GM12878 (cell line): ENCODE results near the gene UNC93B1. TPM values are rescaled to one million over a fixed set of nuclear protein-coding genes. Genes with fewer than 3 reads are reported as not detected.
"Not testable (repeated sequence)": the region's sequence is repeated elsewhere in the genome, so short reads cannot be mapped to it uniquely, and the experiment has no call there.

ENCODE experiments used
- ATAC-seq: fragments of 200-7000 bp; cut with Tn5 transposase; 3 replicates; pipeline ENCODE4 v1.9.1; 2020; ENCODE audit warnings: mild to moderate bottlenecking, moderate library complexity
- BruUV-seq: library from RNA; stranded (reverse); fragments of 400-500 nt; replicated peaks from 2 replicates; lab custom pipeline; 2021; lab: Mats Ljungman, UMichigan
- CTCF ChIA-PET: fragments of 300-600 bp; sonication (Branson Sonifier 250); formaldehyde crosslinking; extraction: SDS; loops from one replicate; lab custom pipeline; 2021; ENCODE audit warnings: inconsistent platforms; lab: Yijun Ruan, JAX
- POLR2A ChIA-PET: fragments of 350-600 bp; formaldehyde crosslinking; extraction: SDS; loops from one replicate; lab custom pipeline; 2021; ENCODE audit warnings: inconsistent platforms; lab: Charles Lee
- RAD21 ChIA-PET: fragments of 300-600 bp; sonication (Branson Sonifier 250); formaldehyde crosslinking; loops from one replicate; lab custom pipeline; 2023; ENCODE audit warnings: antibody characterized with exemption; ENCODE audit not compliant: unreplicated experiment; lab: Charles Lee
- SMC1A ChIA-PET: fragments of 300-600 bp; sonication (Branson Sonifier 250); formaldehyde crosslinking; loops from one replicate; lab custom pipeline; 2023; ENCODE audit not compliant: unreplicated experiment, uncharacterized antibody; lab: Charles Lee
- DNase-seq: peaks from one replicate; pipeline ENCODE4 v3.0.0-alpha.2; 2011; ENCODE audit warnings: low read depth, low spot score
- FAIRE-seq: peaks from 3 replicates; lab custom pipeline; 2011; peaks lifted over from hg19 to GRCh38; lab: Jason Lieb, UNC
- H2AFZ ChIP-seq: 2 replicates; pipeline ENCODE4 v1.6.0; 2011; ENCODE audit warnings: low read depth, low read length, control low read depth; ENCODE audit not compliant: control insufficient read depth
- H3K27ac ChIP-seq: 2 replicates; pipeline ENCODE4 v1.5.1; 2011; ENCODE audit warnings: control low read depth; ENCODE audit not compliant: control insufficient read depth, insufficient read depth
- H3K27me3 ChIP-seq, 2 experiments: replicated peaks in 1 of 2; 2 replicates each; pipeline versions ENCODE4 v1.6.0 to v1.6.1; 2011; ENCODE audit warnings: low read length in 1 of 2; ENCODE audit not compliant: control insufficient read depth in 2 of 2, insufficient read depth in 2 of 2
- H3K36me3 ChIP-seq, 2 experiments: 2 replicates each; pipeline ENCODE4 v1.5.1; 2011; ENCODE audit warnings: low read length in 1 of 2; ENCODE audit not compliant: control insufficient read depth in 2 of 2, insufficient read depth in 2 of 2
- H3K4me1 ChIP-seq: 2 replicates; pipeline ENCODE4 v1.6.1; 2011; ENCODE audit warnings: mild to moderate bottlenecking, low read length, moderate library complexity, mixed read lengths; ENCODE audit not compliant: control insufficient read depth, insufficient read depth
- H3K4me2 ChIP-seq: 2 replicates; pipeline ENCODE4 v1.6.0; 2011; ENCODE audit warnings: control low read depth; ENCODE audit not compliant: control insufficient read depth, insufficient read depth
- H3K4me3 ChIP-seq: fragments of 200-600 bp; sonication (generic); 2 replicates; pipeline ENCODE4 v1.5.1; 2016
- H3K79me2 ChIP-seq: 2 replicates; pipeline ENCODE4 v1.6.0; 2011; ENCODE audit warnings: low read length; ENCODE audit not compliant: control insufficient read depth, insufficient read depth
- H3K9ac ChIP-seq: 2 replicates; pipeline ENCODE4 v1.8.0; 2011; ENCODE audit warnings: low read length, control low read depth, mixed read lengths; ENCODE audit not compliant: control insufficient read depth, insufficient read depth
- H3K9me3 ChIP-seq: replicated peaks from 3 replicates; pipeline ENCODE4 v1.5.1; 2011; ENCODE audit warnings: mild to moderate bottlenecking, low read length; ENCODE audit not compliant: control insufficient read depth, insufficient read depth
- H4K20me1 ChIP-seq: 2 replicates; pipeline ENCODE4 v1.6.0; 2011; ENCODE audit not compliant: control insufficient read depth, insufficient read depth
- EP300 ChIP-seq, 2 experiments: fragments of 150-350 bp in 1 of 2; IDR thresholded peaks; 2 replicates each; pipeline ENCODE4 v1.6.1; 2011 to 2012; ENCODE audit warnings: low read depth in 2 of 2, low read length in 2 of 2, borderline replicate concordance in 1 of 2, improper control_type of control experiment in 1 of 2, inconsistent platforms in 1 of 2; ENCODE audit not compliant: control insufficient read depth in 1 of 2
- KAT2A ChIP-seq: conservative IDR thresholded peaks from 2 replicates; pipeline ENCODE4 v1.6.1; 2011; ENCODE audit warnings: low read depth, low read length; ENCODE audit not compliant: control insufficient read depth
- ZNF207 ChIP-seq: fragments of 450-650 bp; IDR thresholded peaks from 2 replicates; pipeline ENCODE4 v1.6.1; 2014; ENCODE audit warnings: antibody characterized with exemption, mild to moderate bottlenecking, borderline replicate concordance
- ZNF384 ChIP-seq: IDR thresholded peaks from 2 replicates; pipeline ENCODE4 v1.6.1; 2012; ENCODE audit warnings: low read depth, mild to moderate bottlenecking, low read length, improper control_type of control experiment, borderline replicate concordance
- WGBS: methylation state at CpG from one replicate; pipeline ENCODE4 v1.1.6; 2016; ENCODE audit warnings: low lambda C conversion rate; ENCODE audit not compliant: insufficient replicate concordance, insufficient coverage; ENCODE audit errors: missing lambda C conversion rate; 5-methylcytosine and 5-hydroxymethylcytosine counted together
- in situ Hi-C: fragments of 300-500 bp; cut with MboI; formaldehyde crosslinking; loops from 9 replicates; pipeline ENCODE4 v1.14.3; 2018; ENCODE audit warnings: mixed read lengths
- intact Hi-C: fragments of 100-400 bp; cut with micrococcal nuclease; formaldehyde crosslinking; loops from one replicate; pipeline ENCODE4 v1.14.2; 2022; ENCODE audit not compliant: unreplicated experiment
- polyA plus RNA-seq, 11 experiments: library from polyadenylated mRNA; depleted of rRNA in 4 of 11; unstranded in 6 of 11; stranded (reverse) in 5 of 11; fragments of >200 nt; fragmentation: Nextera tagmentation in 4 of 11; fragmentation: Illumina TruSeq in 1 of 11; extraction: Ambion mirVana in 4 of 11; extraction: Trizol in 1 of 11; gene quantifications; 1 replicate in 1 of 11; 2 replicates in 10 of 11; pipeline versions ENCODE4 v1.2.1 to v1.2.3, GENCODE V29; 2011 to 2016; ENCODE audit warnings: inconsistent platforms in 2 of 11, missing spikeins in 2 of 11, low read depth in 1 of 11
- total RNA-seq, 4 experiments: library from RNA; depleted of rRNA in 3 of 4; stranded (reverse); fragments of >200 nt in 3 of 4; fragmentation: Illumina TruSeq in 1 of 4; extraction: Trizol in 1 of 4; gene quantifications; 2 replicates each; pipeline versions ENCODE4 v1.2.1 to v1.2.3, GENCODE V29; 2013 to 2021

The UNC93B1 gene
- total and polyA plus RNA-seq, 10 of the 15 experiments (the other 5 are each of a cell fraction or from before 2014, with no cell fraction given), result 1.3 to 79.7 (median 36.3) TPM

GRCh38 chr11:67996051-67996450, 7.8 kb downstream of the UNC93B1 start:
- Histone ChIP-seq H3K4me3 (no peak overlapping the region), H4K20me1 (no peaks in the 10 kb centered on the region), H3K79me2 (no peaks in the 10 kb centered on the region), H3K9ac (no peak overlapping the region), H3K36me3 (no peaks in the 10 kb centered on the region; a peak in 1 of 4 replicates), H3K9me3 (no peaks in the 10 kb centered on the region), H3K4me2 (no peak overlapping the region), H2AFZ (no peak overlapping the region), H3K27me3 (no peaks in the 10 kb centered on the region), H3K27ac (no peak overlapping the region), H3K4me1 (peaks cover 29% of the 10 kb centered on the region)
- DNase-seq (no peak), FAIRE-seq (no peak), ATAC-seq (no peak)
- BruUV-seq, result no TSS peak
- ChIA-PET CTCF (interaction anchor here (0.7 kb wide), 1 partner anchor 213 kb away, joined by 4 read pairs; no protein-coding TSS in a partner anchor), POLR2A (no interaction called here), SMC1A (no interaction called here), RAD21 (no interaction called here)
- TF ChIP-seq ZNF207 (no peak), ZNF384 (no peak), EP300 (IDR thresholded peaks at IDR 0.05; ENCODE audit: borderline replicate concordance in 1 of 2, control insufficient read depth in 1 of 2, low read depth in 2 of 2, low read length in 2 of 2) (no peak), KAT2A (no peak)
- whole genome bisulfite sequencing, result 66% methylated on average over 4 of the region's 13 CpGs
- in situ Hi-C loops, result no loop called here
- intact Hi-C loops, result no loop called here

- H3K4me3 ChIP-seq, in situ Hi-C loops, H3K36me3 ChIP-seq, H3K9me3 ChIP-seq, POLR2A ChIA-PET, H3K27me3 ChIP-seq, DNase-seq, ATAC-seq, BruUV-seq, H3K4me2 ChIP-seq, H4K20me1 ChIP-seq, H3K27ac ChIP-seq, H3K9ac ChIP-seq, intact Hi-C loops, FAIRE-seq, RAD21 ChIA-PET, SMC1A ChIA-PET, H2AFZ ChIP-seq, H3K79me2 ChIP-seq: not testable (repeated sequence)
- CTCF ChIA-PET, result interaction anchor here (0.6 kb wide), 1 partner anchor 58 kb away, joined by 3 read pairs; no protein-coding TSS in a partner anchor
- WGBS, result 71% methylated on average over 14 of the region's 14 CpGs
- peaks cover 27% of the 10 kb centered on the region for H3K4me1 ChIP-seq
These were observed 8.3 kb downstream of the UNC93B1 start for GRCh38 chr11:67995579-67995978.

GRCh38 chr11:67995129-67995528, 8.8 kb downstream of the UNC93B1 start:
- RAD21 ChIA-PET, result interaction anchor here (1.4 kb wide), 1 partner anchor 39 kb away, joined by 4 read pairs; no protein-coding TSS in a partner anchor
- ATAC-seq, FAIRE-seq, H3K4me3 ChIP-seq, H3K79me2 ChIP-seq, SMC1A ChIA-PET, H3K9ac ChIP-seq, H3K4me2 ChIP-seq, intact Hi-C loops, H3K27ac ChIP-seq, H2AFZ ChIP-seq, H3K27me3 ChIP-seq, H4K20me1 ChIP-seq, H3K9me3 ChIP-seq, H3K36me3 ChIP-seq, POLR2A ChIA-PET, in situ Hi-C loops, DNase-seq, BruUV-seq: not testable (repeated sequence)
- 93% methylated on average over 3 of the region's 3 CpGs for WGBS
- H3K4me1 ChIP-seq, result peaks cover 24% of the 10 kb centered on the region
- CTCF ChIA-PET, result interaction anchor here (0.6 kb wide), 1 partner anchor 58 kb away, joined by 3 read pairs; no protein-coding TSS in a partner anchor
